ENCODE data around the gene SGMS2.

The SGMS2 gene

GRCh38 chr4:107862658-107863057 lies 37.9 kb downstream of the SGMS2 start:
- FAIRE-seq: peak; percentile 39
- DNase-seq (ENCODE audit: extremely low spot score, insufficient read length, low read depth): no peak

- FAIRE-seq (no peak), DNase-seq (ENCODE audit: extremely low spot score, insufficient read length, low read depth) (no peak)
Measured at GRCh38 chr4:107863416-107863815, 38.7 kb downstream of the SGMS2 start.

- DNase-seq (ENCODE audit: extremely low spot score, insufficient read length, low read depth) (no peak), FAIRE-seq (no peak)
Measured at GRCh38 chr4:107863850-107864371, 39.2 kb downstream of the SGMS2 start.

GRCh38 chr4:107866726-107867125 lies 42.0 kb downstream of the SGMS2 start:
- no peak for DNase-seq (ENCODE audit: extremely low spot score, insufficient read length, low read depth)
- no peak for FAIRE-seq

DNA sequence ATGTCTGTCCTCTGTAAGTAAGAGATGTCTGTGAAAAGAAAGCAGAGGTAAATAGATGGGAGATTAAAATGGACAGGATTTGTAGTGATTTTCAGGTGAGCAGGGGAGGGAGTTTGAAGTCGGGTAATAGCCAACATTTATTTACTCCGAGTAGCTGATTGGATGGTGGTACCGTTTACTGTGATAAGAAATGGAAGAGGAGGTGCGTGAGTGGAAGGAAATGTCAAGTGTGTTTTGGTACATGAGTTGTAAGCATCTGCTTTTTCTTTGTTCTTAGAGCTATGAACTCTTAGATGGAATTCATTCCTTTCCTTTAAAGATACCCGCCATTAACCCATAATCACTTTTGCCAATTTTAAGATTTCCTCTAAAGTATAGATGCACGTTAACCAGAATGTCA lies 45.5 kb downstream of the SGMS2 start:
- no peak for DNase-seq (ENCODE audit: extremely low spot score, insufficient read length, low read depth)
- FAIRE-seq: no peak

DNA sequence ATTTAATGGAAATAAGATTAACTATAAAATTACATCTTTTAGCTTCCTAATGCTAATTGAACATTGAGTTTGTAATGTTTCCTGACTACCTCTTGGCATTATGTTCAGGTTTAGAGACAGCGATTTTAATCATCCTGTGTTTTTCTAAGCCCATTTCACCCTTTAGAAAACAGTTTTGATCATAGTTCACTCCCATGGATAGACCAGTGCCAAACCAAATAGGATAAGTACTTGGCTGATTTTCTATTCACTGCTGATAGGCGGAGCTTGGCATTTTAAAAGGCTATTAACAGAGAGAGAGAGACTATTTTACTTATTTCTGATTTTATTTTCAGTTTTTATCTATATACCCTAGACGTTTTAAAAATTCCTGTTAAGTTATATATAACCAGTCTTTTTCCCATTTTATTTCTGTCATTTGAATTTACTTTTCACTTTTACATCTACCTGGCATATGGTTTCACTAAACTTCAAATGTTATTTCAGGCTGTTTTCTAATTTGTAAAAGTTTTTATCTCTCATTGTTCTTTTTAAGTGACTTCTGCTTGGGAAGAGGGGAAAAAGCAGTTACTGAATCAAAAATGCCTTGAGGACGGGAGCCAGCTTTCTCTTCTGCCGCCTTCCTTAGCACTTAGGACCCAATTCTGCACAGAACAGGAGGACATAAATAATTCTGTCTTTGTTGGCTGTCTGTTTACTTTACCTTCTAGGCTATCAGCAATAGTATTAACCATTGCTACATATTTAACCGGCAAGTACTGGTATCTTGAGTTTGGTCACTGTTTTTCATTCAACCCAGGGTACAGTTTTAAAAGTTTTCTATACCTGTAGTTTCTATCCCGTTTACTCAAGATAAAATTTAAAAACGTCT lies 46.4 kb downstream of the SGMS2 start:
- FAIRE-seq (no peak), DNase-seq (ENCODE audit: extremely low spot score, insufficient read length, low read depth) (no peak)

GRCh38 chr4:107874024-107874423 lies 49.3 kb downstream of the SGMS2 start:
- FAIRE-seq (no peak), DNase-seq (ENCODE audit: extremely low spot score, insufficient read length, low read depth) (no peak)

DNA sequence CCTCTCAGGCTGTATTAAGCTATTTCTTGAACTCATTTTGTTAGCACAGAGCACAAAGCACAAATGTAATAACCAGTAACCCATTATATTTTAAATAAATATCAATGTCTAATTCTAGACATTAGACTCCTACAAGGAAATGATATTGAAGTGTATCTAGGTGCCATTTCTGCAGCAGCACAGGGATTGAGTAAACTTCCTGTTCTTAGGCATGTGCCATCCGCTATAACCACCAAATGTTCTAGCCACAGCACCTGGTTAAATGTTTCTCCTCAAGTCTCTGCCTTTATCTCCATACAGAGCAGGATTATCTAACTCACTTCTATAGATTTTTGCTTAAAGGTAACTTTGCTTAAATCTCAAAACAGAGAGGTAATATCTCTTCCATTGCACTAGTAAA lies 51.4 kb downstream of the SGMS2 start:
- FAIRE-seq (no peak), DNase-seq (ENCODE audit: extremely low spot score, insufficient read length, low read depth) (no peak)

DNA sequence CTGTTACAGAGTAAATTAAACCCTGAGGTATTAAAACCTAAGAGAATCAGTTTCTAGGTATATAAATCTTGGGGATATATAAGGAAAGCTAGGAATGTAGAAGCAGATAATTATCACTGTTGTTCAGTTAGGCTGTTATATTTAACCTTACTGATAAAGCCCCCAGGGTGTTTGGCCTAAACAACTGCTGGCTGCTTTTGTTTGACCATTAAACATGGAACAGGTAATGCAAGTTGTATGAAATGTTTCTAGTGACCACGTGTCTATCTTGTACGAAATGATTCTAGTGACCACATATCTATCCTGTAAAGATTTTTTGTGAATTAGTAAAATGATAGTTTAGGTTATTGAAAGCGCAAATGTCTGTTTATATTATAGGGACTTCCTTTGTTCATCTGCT lies 52.6 kb downstream of the SGMS2 start:
- DNase-seq (ENCODE audit: extremely low spot score, insufficient read length, low read depth): no peak

DNA sequence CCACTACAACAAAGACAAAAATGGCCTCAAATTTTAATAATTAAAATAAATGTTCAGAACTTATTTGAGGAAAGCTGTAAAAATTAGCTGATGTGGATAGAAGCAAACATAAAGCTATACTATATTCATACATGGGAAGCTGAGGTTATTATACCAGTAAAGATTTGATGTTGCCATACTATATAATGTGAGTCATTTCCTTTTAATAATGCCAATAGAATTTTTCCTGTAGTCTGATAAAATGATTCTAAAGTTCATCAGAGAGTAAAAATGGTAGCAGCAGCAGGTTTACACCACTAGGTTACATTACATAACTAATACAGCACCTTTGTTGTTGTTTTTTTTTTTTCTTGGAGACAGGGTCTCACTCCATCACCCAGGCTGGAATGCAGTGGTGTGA lies 61.1 kb downstream of the SGMS2 start:
- no peak for DNase-seq (ENCODE audit: extremely low spot score, insufficient read length, low read depth)
- no peak for FAIRE-seq

More for the DNA sequence above, 52.6 kb downstream of the SGMS2 start:
- no peak for FAIRE-seq

DNA sequence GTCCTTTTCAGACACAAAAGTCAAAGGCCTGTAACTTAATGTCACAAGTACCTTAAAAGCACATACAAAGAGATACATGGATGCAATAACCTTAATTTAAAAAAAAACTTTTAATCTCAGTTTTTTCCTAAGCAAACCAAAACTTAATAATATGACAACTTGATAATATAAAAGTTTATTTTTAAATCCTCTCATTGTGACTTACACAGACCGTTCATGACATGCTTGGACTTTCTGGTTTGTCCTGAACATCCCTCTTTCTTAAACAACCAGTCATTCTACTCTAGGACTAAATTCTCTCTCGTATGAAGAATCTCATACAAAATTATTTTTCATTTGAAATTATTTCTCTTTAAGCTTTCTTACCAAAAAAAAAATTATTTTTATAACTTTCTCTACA lies 63.5 kb downstream of the SGMS2 start:
- FAIRE-seq (no peak), DNase-seq (ENCODE audit: extremely low spot score, insufficient read length, low read depth) (no peak)

- no peak for DNase-seq (ENCODE audit: extremely low spot score, insufficient read length, low read depth)
- no peak for FAIRE-seq
Measured at GRCh38 chr4:107890779-107891178, 66.0 kb downstream of the SGMS2 start.

- no peak for DNase-seq (ENCODE audit: extremely low spot score, insufficient read length, low read depth)
- FAIRE-seq: no peak
Measured at GRCh38 chr4:107891299-107891698, 66.6 kb downstream of the SGMS2 start.

DNA sequence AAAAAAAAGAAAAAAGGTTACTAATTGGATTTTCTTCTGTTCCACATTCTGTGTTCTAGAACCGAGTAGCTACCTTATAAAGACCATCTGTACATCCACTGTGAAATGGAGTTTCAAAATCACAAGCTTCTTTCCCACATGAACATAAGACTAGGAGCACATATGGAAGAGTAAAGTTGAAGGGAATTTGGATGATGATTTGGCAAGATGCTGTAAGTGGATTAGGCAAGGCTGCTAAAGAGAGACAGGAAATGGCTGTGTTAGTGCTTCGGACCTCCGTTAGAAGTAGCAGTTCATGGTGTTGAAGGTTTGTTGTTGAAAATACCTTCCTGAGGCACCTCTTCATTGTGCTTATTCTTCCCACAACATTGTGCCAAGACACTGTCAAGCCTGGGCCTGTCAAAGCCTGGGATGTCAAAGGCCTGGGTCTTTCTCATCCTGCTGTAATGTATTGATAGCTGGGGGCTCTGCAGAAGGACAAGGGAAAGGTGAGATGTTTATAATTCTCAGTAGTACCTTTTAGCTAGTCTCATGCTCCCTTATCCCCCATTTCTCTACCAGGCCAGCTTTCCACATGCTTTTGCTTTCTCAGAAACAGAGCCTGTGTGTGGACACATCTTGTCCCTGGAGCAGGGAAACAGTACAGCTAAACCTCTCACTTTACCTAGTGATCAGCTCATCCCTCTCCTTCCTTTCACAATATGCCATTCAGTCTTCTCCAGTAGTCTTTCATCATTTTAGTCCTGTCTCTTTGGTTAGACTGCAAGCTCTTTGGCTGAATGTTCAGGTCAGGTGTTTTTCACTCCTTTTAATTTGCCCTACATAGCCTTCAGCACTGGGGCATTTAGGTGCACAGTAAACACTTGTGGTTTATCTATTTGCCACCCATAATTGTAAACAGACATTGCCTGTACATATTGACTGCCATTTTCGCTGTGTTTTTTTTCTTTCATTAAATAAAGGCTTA lies 68.7 kb downstream of the SGMS2 start:
- FAIRE-seq (no peak), DNase-seq (ENCODE audit: extremely low spot score, insufficient read length, low read depth) (no peak)

DNA sequence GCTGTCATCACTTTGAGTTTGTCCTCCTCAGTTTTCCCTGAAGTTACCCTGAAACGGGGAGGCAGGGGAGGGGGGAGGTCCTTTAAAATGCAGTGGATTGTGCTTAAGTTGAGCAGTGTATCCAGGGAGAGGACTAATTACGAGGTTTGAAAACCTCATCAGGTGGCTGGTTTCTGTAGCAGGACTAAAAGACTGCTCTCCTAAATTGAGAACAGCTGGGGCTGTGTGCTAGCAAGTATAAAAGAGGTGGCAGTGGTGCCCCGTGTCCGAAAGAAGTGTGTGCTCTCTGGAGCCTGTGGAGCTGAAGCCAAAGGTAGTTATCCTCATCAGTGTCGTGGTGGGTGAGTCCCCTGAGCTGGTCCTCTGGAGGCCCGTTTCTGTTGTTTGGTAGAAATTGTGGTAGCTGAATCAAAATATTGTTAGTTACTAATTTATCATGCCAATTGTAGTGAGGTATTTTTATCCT lies 69.4 kb downstream of the SGMS2 start:
- FAIRE-seq: no peak
- DNase-seq (ENCODE audit: extremely low spot score, insufficient read length, low read depth): no peak

- DNase-seq (ENCODE audit: extremely low spot score, insufficient read length, low read depth) (no peak), FAIRE-seq (no peak)
Measured at GRCh38 chr4:107896158-107896645, 71.5 kb downstream of the SGMS2 start.

DNA sequence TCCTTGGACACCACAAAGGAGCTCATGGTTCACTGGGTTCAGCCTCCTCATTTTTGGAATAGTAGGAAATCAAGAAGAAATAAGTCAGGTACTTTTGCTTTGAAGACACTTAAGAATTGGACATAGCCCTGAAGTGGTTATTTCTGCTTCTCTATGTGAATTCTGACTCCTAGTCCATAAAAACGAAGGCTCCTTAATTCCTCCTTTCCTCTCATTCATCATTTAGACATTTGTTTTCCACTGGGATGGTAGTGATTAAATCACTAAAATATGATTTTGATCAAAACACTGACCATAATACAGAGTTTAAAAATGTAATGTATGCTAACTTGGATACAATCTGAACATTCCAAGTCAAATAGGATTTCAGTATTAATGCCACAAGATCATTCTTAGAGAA lies 71.9 kb downstream of the SGMS2 start:
- FAIRE-seq: no peak
- no peak for DNase-seq (ENCODE audit: extremely low spot score, insufficient read length, low read depth)

- DNase-seq (ENCODE audit: extremely low spot score, insufficient read length, low read depth): no peak
- FAIRE-seq: no peak
Measured at GRCh38 chr4:107897823-107898222, 73.1 kb downstream of the SGMS2 start.

DNA sequence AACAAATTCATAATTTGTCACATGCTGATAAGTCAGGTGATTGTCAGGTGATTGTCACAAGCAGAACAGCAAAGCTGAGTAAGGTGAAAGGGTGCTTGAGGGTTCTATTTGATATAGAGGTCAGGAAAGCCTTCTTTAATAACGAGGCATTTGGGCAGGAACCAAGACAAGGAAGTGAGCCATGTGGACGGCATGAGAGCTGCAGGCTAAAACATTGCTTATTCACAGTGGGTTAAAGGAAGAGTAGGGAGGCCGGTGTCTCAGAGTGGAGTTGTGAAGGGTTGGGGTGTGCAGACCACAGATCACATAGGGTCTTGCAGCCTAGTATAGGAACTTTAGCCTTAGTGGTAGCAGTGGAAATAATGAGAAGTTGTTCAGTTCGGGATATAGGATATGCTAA lies 75.3 kb downstream of the SGMS2 start:
- no peak for FAIRE-seq
- DNase-seq (ENCODE audit: extremely low spot score, insufficient read length, low read depth): no peak

- no peak for FAIRE-seq
- DNase-seq (ENCODE audit: extremely low spot score, insufficient read length, low read depth): no peak
Measured at GRCh38 chr4:107900508-107900907, 75.8 kb downstream of the SGMS2 start.
